Measurements from ENCODE around the gene RAB11FIP3.

RAB11FIP3 gene

GRCh38 chr16:554640-555365, 129.4 kb downstream of the RAB11FIP3 start:
- no peak for DNase-seq (ENCODE audit: low spot score)

GRCh38 chr16:555528-556473, 130.4 kb downstream of the RAB11FIP3 start:
- no peak for DNase-seq (ENCODE audit: low spot score)

- DNase-seq (ENCODE audit: low spot score): no peak
Measured at GRCh38 chr16:556474-557173, 131.2 kb downstream of the RAB11FIP3 start.

- no peak for DNase-seq (ENCODE audit: low spot score)
Measured at GRCh38 chr16:557463-558297, 132.2 kb downstream of the RAB11FIP3 start.

GRCh38 chr16:558298-559020, 133.0 kb downstream of the RAB11FIP3 start:
- DNase-seq (ENCODE audit: low spot score): no peak

- no peak for DNase-seq (ENCODE audit: low spot score)
Measured at GRCh38 chr16:559021-559380, 133.6 kb downstream of the RAB11FIP3 start.

- DNase-seq (ENCODE audit: low spot score): no peak
Measured at GRCh38 chr16:559411-560203, 134.2 kb downstream of the RAB11FIP3 start.

GRCh38 chr16:560204-560700, 134.8 kb downstream of the RAB11FIP3 start, which contains the start of gene PRR35:
Gene PRR35 (plus strand): TSS chr16:560394. CDS start chr16:563295, 2,901 bp downstream.
- DNase-seq (ENCODE audit: low spot score): no peak

GRCh38 chr16:560701-561412, 135.4 kb downstream of the RAB11FIP3 start:
- DNase-seq (ENCODE audit: low spot score): no peak

- DNase-seq (ENCODE audit: low spot score): no peak
Measured at GRCh38 chr16:561413-561794, 136.0 kb downstream of the RAB11FIP3 start.

- no peak for DNase-seq (ENCODE audit: low spot score)
Measured at GRCh38 chr16:561957-562938, 136.8 kb downstream of the RAB11FIP3 start.

- no peak for DNase-seq (ENCODE audit: low spot score)
Measured at GRCh38 chr16:563072-563644, 137.7 kb downstream of the RAB11FIP3 start.

GRCh38 chr16:564690-565418, 139.4 kb downstream of the RAB11FIP3 start:
- DNase-seq (ENCODE audit: low spot score): no peak

- DNase-seq (ENCODE audit: low spot score): no peak
Measured at GRCh38 chr16:565419-566330, 140.2 kb downstream of the RAB11FIP3 start.

- no peak for DNase-seq (ENCODE audit: low spot score)
Measured at GRCh38 chr16:566475-567372, 141.3 kb downstream of the RAB11FIP3 start, which contains the start of gene NHLRC4. Gene NHLRC4 (plus strand): TSS chr16:567005. CDS start chr16:568048, 1,043 bp downstream.
